HEK293 (cell line): ENCODE results near the gene PSAPL1.

Source experiments
- AEBP2 ChIP-seq: fragments of 450-650 bp; formaldehyde crosslinking; IDR thresholded peaks from 2 replicates; pipeline ENCODE4 v1.5.1; 2016; ENCODE audit warnings: missing biosample characterization, missing genetic modification characterization, borderline replicate concordance
- CTCF ChIP-seq: fragments of 450-650 bp; formaldehyde crosslinking; IDR thresholded peaks from 2 replicates; pipeline ENCODE4 v1.5.1; 2016; ENCODE audit warnings: missing biosample characterization, missing genetic modification characterization
- HIC1 ChIP-seq: fragments of 450-650 bp; formaldehyde crosslinking; IDR thresholded peaks from 2 replicates; pipeline ENCODE4 v1.5.1; 2016; ENCODE audit warnings: missing biosample characterization, missing genetic modification characterization
- KLF17 ChIP-seq: fragments of 450-650 bp; formaldehyde crosslinking; IDR thresholded peaks from 2 replicates; pipeline ENCODE4 v1.5.1; 2016; ENCODE audit warnings: missing biosample characterization, missing genetic modification characterization
- YY1 ChIP-seq: fragments of 450-650 bp; formaldehyde crosslinking; IDR thresholded peaks from 2 replicates; pipeline ENCODE4 v1.5.1; 2018; ENCODE audit warnings: missing biosample characterization, missing genetic modification characterization
- ZBTB11 ChIP-seq: fragments of 450-650 bp; formaldehyde crosslinking; conservative IDR thresholded peaks from 2 replicates; pipeline ENCODE4 v1.5.1; 2016; ENCODE audit warnings: low read depth, missing biosample characterization, missing genetic modification characterization
- ZNF112 ChIP-seq: fragments of 450-650 bp; formaldehyde crosslinking; IDR thresholded peaks from 2 replicates; pipeline ENCODE4 v1.5.0; 2017; ENCODE audit warnings: missing biosample characterization, missing genetic modification characterization
- ZNF138 ChIP-seq: fragments of 450-650 bp; formaldehyde crosslinking; IDR thresholded peaks from 2 replicates; pipeline ENCODE4 v1.5.1; 2016; ENCODE audit warnings: missing biosample characterization, missing genetic modification characterization, borderline replicate concordance
- ZNF530 ChIP-seq: fragments of 450-650 bp; formaldehyde crosslinking; IDR thresholded peaks from 2 replicates; pipeline ENCODE4 v1.5.1; 2016; ENCODE audit warnings: low read depth, missing biosample characterization, missing genetic modification characterization
- ZNF585B ChIP-seq: fragments of 450-650 bp; formaldehyde crosslinking; IDR thresholded peaks from 2 replicates; pipeline ENCODE4 v1.5.1; 2016; ENCODE audit warnings: missing biosample characterization, missing genetic modification characterization
- ZNF624 ChIP-seq: fragments of 450-650 bp; formaldehyde crosslinking; IDR thresholded peaks from 2 replicates; pipeline ENCODE4 v1.5.1; 2017; ENCODE audit warnings: missing biosample characterization, missing genetic modification characterization

- TF ChIP-seq CTCF (tag by site-specific recombination): no peak
- TF ChIP-seq ZNF624: no peak
- TF ChIP-seq ZNF138 (tag by site-specific recombination): no peak
- TF ChIP-seq ZNF585B: no peak
- no peak for TF ChIP-seq HIC1 (tag by site-specific recombination)
- no peak for TF ChIP-seq ZNF530 (tag by site-specific recombination)
- TF ChIP-seq YY1: no peak
- TF ChIP-seq ZNF112 (tag by site-specific recombination): no peak
- TF ChIP-seq KLF17 (tag by site-specific recombination): no peak
- no peak for TF ChIP-seq ZBTB11 (tag by site-specific recombination)
- no peak for TF ChIP-seq AEBP2 (tag by site-specific recombination)
Observed at GRCh38 chr4:7412554-7412912, 22.2 kb downstream of the PSAPL1 start.
